GM20000 (cell line): ENCODE data around the gene GRK6.

Experiments
- DNase-seq: peaks from one replicate; pipeline ENCODE4 v3.0.0; 2012; ENCODE audit warnings: low spot score
- TF ChIP-seq, protein P1 (sequence below): IDR thresholded peaks from 2 replicates; pipeline ENCODE4 v1.5.1; 2012; ENCODE audit warnings: mild to moderate bottlenecking, control low read depth; ENCODE audit errors: extremely low read depth, missing control alignments

Gene GRK6

DNA sequence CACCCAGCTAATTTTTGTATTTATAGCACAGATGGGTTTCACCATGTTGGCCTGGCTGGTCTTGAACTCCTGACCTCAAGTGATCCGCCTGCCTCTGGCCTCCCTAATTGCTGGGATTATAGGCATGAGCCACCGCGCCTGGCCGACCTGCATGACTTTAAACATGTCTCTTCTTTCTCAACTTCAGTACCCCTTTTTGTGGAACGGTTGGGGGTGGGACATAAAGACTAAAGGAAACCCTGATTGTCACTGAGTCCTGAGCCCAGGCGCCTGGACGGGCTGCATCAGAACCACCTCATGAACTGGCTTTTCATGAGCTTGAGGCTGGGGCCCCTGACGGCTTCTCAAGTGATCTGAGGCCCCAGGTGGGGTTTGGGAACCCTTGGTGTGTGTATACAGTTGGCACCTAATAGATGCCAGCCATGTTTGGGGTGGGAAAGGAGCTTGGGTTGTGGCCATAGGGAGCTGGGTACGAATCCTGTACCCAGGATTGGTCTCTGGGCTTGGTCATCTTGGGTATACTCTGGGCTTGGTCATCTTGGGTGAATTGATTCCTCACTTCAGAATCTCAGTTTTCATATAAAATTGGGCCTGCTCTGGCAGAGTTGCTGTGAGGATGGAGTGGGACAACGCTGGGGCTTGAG, 2.2 kb downstream of the GRK6 start:
- TF ChIP-seq, protein P1, sequence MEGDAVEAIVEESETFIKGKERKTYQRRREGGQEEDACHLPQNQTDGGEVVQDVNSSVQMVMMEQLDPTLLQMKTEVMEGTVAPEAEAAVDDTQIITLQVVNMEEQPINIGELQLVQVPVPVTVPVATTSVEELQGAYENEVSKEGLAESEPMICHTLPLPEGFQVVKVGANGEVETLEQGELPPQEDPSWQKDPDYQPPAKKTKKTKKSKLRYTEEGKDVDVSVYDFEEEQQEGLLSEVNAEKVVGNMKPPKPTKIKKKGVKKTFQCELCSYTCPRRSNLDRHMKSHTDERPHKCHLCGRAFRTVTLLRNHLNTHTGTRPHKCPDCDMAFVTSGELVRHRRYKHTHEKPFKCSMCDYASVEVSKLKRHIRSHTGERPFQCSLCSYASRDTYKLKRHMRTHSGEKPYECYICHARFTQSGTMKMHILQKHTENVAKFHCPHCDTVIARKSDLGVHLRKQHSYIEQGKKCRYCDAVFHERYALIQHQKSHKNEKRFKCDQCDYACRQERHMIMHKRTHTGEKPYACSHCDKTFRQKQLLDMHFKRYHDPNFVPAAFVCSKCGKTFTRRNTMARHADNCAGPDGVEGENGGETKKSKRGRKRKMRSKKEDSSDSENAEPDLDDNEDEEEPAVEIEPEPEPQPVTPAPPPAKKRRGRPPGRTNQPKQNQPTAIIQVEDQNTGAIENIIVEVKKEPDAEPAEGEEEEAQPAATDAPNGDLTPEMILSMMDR: no peak
- DNase-seq: no peak

- DNase-seq: peak; percentile 82
- TF ChIP-seq, protein P1: no peak
Measured at GRCh38 chr5:177429248-177430040, 3.0 kb downstream of the GRK6 start.

GRCh38 chr5:177430140-177430951, 3.9 kb downstream of the GRK6 start:
- TF ChIP-seq, protein P1: no peak
- peak; percentile 68 for DNase-seq

GRCh38 chr5:177430972-177431316, 4.5 kb downstream of the GRK6 start:
- TF ChIP-seq, protein P1: no peak

GRCh38 chr5:177431317-177432142, 5.1 kb downstream of the GRK6 start:
- peak; percentile 72 for DNase-seq
- TF ChIP-seq, protein P1: no peak

More at GRCh38 chr5:177430972-177431316, 4.5 kb downstream of the GRK6 start:
- no peak for DNase-seq

DNA sequence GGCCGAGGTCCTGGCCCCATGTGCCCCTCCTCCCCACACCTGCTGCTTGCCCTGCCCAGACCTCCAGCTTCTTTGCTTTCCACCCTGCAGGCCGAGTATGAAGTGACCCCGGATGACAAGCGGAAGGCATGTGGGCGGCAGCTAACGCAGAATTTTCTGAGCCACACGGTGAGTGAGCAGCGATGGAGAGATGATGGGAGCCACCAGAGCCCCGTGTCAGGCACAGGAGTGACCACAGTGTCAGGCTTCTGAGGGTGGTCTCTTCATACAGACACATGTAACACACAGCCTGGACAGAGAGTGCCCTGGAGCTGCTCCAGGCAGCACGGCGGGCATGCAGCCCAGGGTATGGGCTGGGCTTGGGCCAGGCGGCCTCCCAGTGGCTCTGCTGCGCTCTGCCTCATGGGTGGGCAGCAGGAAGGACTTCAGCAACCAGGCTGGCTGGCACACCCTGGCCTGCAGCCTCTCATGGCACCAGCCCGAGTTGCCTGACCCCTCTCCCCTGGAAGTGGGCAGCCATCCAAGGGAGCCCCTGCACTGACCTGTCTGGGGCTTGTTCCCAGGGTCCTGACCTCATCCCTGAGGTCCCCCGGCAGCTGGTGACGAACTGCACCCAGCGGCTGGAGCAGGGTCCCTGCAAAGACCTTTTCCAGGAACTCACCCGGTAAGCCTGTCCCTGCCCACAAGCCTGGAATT, 5.8 kb downstream of the GRK6 start:
- TF ChIP-seq, protein P1: no peak
- DNase-seq: no peak
